GM19238 (cell line): Measurements from ENCODE around the gene GSTO1.

ENCODE experiments used
- DNase-seq: peaks from one replicate; pipeline ENCODE4 v3.0.0; 2011; ENCODE audit warnings: low spot score; ENCODE audit not compliant: insufficient read length

The GSTO1 gene

GRCh38 chr10:104274762-104275721 is 20.4 kb downstream of the GSTO1 start:
- DNase-seq = peak; percentile 36

GRCh38 chr10:104276192-104276591 is 21.5 kb downstream of the GSTO1 start:
- DNase-seq = no peak

- DNase-seq = no peak
These were observed 23.1 kb downstream of the GSTO1 start for GRCh38 chr10:104277785-104278184.

- no peak for DNase-seq
These were observed 25.0 kb downstream of the GSTO1 start for GRCh38 chr10:104279550-104280259.

- no peak for DNase-seq
These were observed 27.0 kb downstream of the GSTO1 start for GRCh38 chr10:104281694-104282093.

- DNase-seq = no peak
These were observed 30.2 kb downstream of the GSTO1 start for GRCh38 chr10:104284846-104285245.

- no peak for DNase-seq
These were observed 32.2 kb downstream of the GSTO1 start for GRCh38 chr10:104286939-104287338.

GRCh38 chr10:104288355-104288754 is 33.7 kb downstream of the GSTO1 start:
- no peak for DNase-seq

GRCh38 chr10:104291439-104291951 is 36.8 kb downstream of the GSTO1 start:
- peak; percentile 84 for DNase-seq

GRCh38 chr10:104293011-104293410 is 38.3 kb downstream of the GSTO1 start:
- DNase-seq = no peak

- DNase-seq = no peak
These were observed 39.2 kb downstream of the GSTO1 start for GRCh38 chr10:104293781-104294321.

GRCh38 chr10:104296687-104297436 is 42.2 kb downstream of the GSTO1 start:
- no peak for DNase-seq

- no peak for DNase-seq
These were observed 43.3 kb downstream of the GSTO1 start for GRCh38 chr10:104297697-104298660.

GRCh38 chr10:104299031-104299904 is 44.6 kb downstream of the GSTO1 start:
- no peak for DNase-seq

GRCh38 chr10:104300002-104300735 is 45.5 kb downstream of the GSTO1 start:
- no peak for DNase-seq

GRCh38 chr10:104300736-104301292 is 46.1 kb downstream of the GSTO1 start:
- DNase-seq = no peak

- no peak for DNase-seq
These were observed 47.4 kb downstream of the GSTO1 start for GRCh38 chr10:104301907-104302690.
